Thyroid gland (tissue), 4 donors: ENCODE measurements around the gene PRPF19. TPM values are rescaled to one million over a fixed set of nuclear protein-coding genes. Genes with fewer than 3 reads are reported as not detected.
A peak's percentile ranks its signal among the peaks of the same experiment; 100 is the strongest.

Experiments
- DNase-seq, 2 donors: peaks; one replicate each; pipeline ENCODE4 v3.0.0-alpha.2; 2019
- H3K27ac ChIP-seq, 3 donors: fragments of 200-600 bp; sonication (generic); 1 replicate in 2 of 3; 2 replicates in 1 of 3; pipeline ENCODE4 v1.5.1; 2016 to 2019; ENCODE audit warnings: mild to moderate bottlenecking in 1 of 3, moderate library complexity in 1 of 3
- H3K27me3 ChIP-seq: fragments of 200-600 bp; sonication (generic); one replicate; pipeline ENCODE4 v1.5.1; 2019
- H3K36me3 ChIP-seq, 2 donors: fragments of 200-600 bp; sonication (generic); one replicate each; pipeline ENCODE4 v1.5.1; 2016 to 2019
- H3K4me1 ChIP-seq, 2 donors: fragments of 200-600 bp; sonication (generic); one replicate each; pipeline ENCODE4 v1.5.1; 2017 to 2019
- H3K4me3 ChIP-seq, 3 donors: fragments of 200-600 bp; sonication (generic); replicated peaks in 1 of 3; 1 replicate in 2 of 3; 2 replicates in 1 of 3; pipeline ENCODE4 v1.5.1; 2016; ENCODE audit warnings: mild to moderate bottlenecking in 1 of 3
- H3K9me3 ChIP-seq: fragments of 200-600 bp; sonication (generic); one replicate; pipeline ENCODE4 v1.5.1; 2017
- CTCF ChIP-seq, 6 experiments: fragments of 200-600 bp in 3 of 6; fragments of 450-650 bp in 3 of 6; sonication (generic) in 3 of 6; IDR thresholded peaks; one replicate each; pipeline ENCODE4 v1.5.1; 2016 to 2019; ENCODE audit warnings: antibody characterized with exemption in 6 of 6, mild to moderate bottlenecking in 2 of 6, inconsistent platforms in 1 of 6, moderate library complexity in 1 of 6
- POLR2A ChIP-seq, 2 donors: fragments of 450-650 bp; IDR thresholded peaks; one replicate each; pipeline ENCODE4 v1.6.1; 2017; ENCODE audit warnings: antibody characterized with exemption in 2 of 2, mild to moderate bottlenecking in 2 of 2, moderate library complexity in 1 of 2
- WGBS, 2 donors: methylation state at CpG; one replicate each; pipeline ENCODE4 v1.1.5; 2017; 5-methylcytosine and 5-hydroxymethylcytosine counted together
- intact Hi-C: fragments of 100-400 bp; cut with DNase I; formaldehyde crosslinking; loops from one replicate; pipeline ENCODE4 v1.15.1; 2023
- total RNA-seq, 4 donors: library from RNA; depleted of rRNA; stranded (reverse); fragments of >200 nt; gene quantifications; one replicate each; pipeline ENCODE4 v1.2.3, GENCODE V29; 2016

Gene PRPF19
- total RNA-seq, 4 donors from 2014 or later = 38.0 to 94.4 (median 71.5) TPM

- 47 to 49% methylated on average over 14 of the region's 16 CpGs for WGBS, 2 donors
- intact Hi-C loops = no loop called here
- Histone ChIP-seq H3K27me3 (peaks cover 5% of the 10 kb centered on the region), H3K27ac (no peak overlapping the region), H3K36me3 (peaks cover 2 to 5% of the 10 kb centered on the region in 2 donors), H3K9me3 (no peaks in the 10 kb centered on the region), H3K4me3 (no peak overlapping the region), H3K4me1 (peaks cover 10 to 24% of the 10 kb centered on the region in 2 donors)
- DNase-seq = peak; percentile 66 to 74
- no peak for TF ChIP-seq POLR2A (IDR thresholded peaks at IDR 0.05)
- peak in 1 of 6 experiments; percentile 12 for TF ChIP-seq CTCF (IDR thresholded peaks at IDR 0.05)
These were observed 21.2 kb upstream of the PRPF19 start for GRCh38 chr11:60927600-60927999.

GRCh38 chr11:60927061-60927592 lies 20.7 kb upstream of the PRPF19 start:
- Histone ChIP-seq H3K4me1 (peaks cover 10 to 24% of the 10 kb centered on the region in 2 donors), H3K27ac (no peak overlapping the region), H3K36me3 (peaks cover 7 to 10% of the 10 kb centered on the region in 2 donors), H3K4me3 (no peak overlapping the region), H3K9me3 (no peaks in the 10 kb centered on the region), H3K27me3 (peaks cover 5% of the 10 kb centered on the region)
- intact Hi-C loops = no loop called here
- WGBS, 2 donors = 43 to 53% methylated on average over 8 of the region's 8 CpGs
- no peak for DNase-seq
- no peak for TF ChIP-seq CTCF (IDR thresholded peaks at IDR 0.05)
- TF ChIP-seq POLR2A (IDR thresholded peaks at IDR 0.05) = no peak

GRCh38 chr11:60926500-60926899 lies 20.1 kb upstream of the PRPF19 start:
- intact Hi-C loops = no loop called here
- H3K4me3 ChIP-seq = no peak overlapping the region
- H3K36me3 ChIP-seq = peaks cover 13 to 16% of the 10 kb centered on the region in 2 donors
- no peak for DNase-seq
- 90 to 95% methylated on average over 8 of the region's 8 CpGs for WGBS, 2 donors
- no peak overlapping the region for H3K27ac ChIP-seq
- H3K27me3 ChIP-seq = peaks cover 5% of the 10 kb centered on the region
- no peaks in the 10 kb centered on the region for H3K9me3 ChIP-seq
- TF ChIP-seq POLR2A (IDR thresholded peaks at IDR 0.05) (no peak), CTCF (IDR thresholded peaks at IDR 0.05) (no peak)
- peaks cover 10 to 24% of the 10 kb centered on the region in 2 donors for H3K4me1 ChIP-seq

GRCh38 chr11:60925868-60926267 lies 19.5 kb upstream of the PRPF19 start:
- TF ChIP-seq POLR2A (IDR thresholded peaks at IDR 0.05) = no peak
- TF ChIP-seq CTCF (IDR thresholded peaks at IDR 0.05) = no peak
- 45 to 56% methylated on average over 6 of the region's 6 CpGs for WGBS, 2 donors
- intact Hi-C loops = no loop called here
- H3K4me3 ChIP-seq = no peak overlapping the region
- no peaks in the 10 kb centered on the region for H3K9me3 ChIP-seq
- peaks cover 19 to 22% of the 10 kb centered on the region in 2 donors for H3K36me3 ChIP-seq
- peaks cover 5% of the 10 kb centered on the region for H3K27me3 ChIP-seq
- no peak for DNase-seq
- H3K4me1 ChIP-seq = peaks cover 10 to 24% of the 10 kb centered on the region in 2 donors
- no peak overlapping the region for H3K27ac ChIP-seq

- peaks cover 10 to 24% of the 10 kb centered on the region in 2 donors for H3K4me1 ChIP-seq
- peaks cover 5% of the 10 kb centered on the region for H3K27me3 ChIP-seq
- TF ChIP-seq CTCF (IDR thresholded peaks at IDR 0.05) (no peak), POLR2A (IDR thresholded peaks at IDR 0.05) (no peak)
- no peak overlapping the region for H3K27ac ChIP-seq
- peaks cover 26 to 29% of the 10 kb centered on the region in 2 donors for H3K36me3 ChIP-seq
- no peak for DNase-seq
- intact Hi-C loops = no loop called here
- 10 to 12% methylated on average over 23 to 35 of the region's 35 CpGs for WGBS, 2 donors
- no peaks in the 10 kb centered on the region for H3K9me3 ChIP-seq
- H3K4me3 ChIP-seq = peak overlapping the region in 1 of 3 donors; percentile 47
These were observed 18.8 kb upstream of the PRPF19 start for GRCh38 chr11:60924906-60925853.
